K562 (cell line): Measurements from ENCODE around the gene ADAMTS2. TPM values are rescaled to one million over a fixed set of nuclear protein-coding genes. Genes with fewer than 3 reads are reported as not detected.
A peak's percentile ranks its signal among the peaks of the same experiment; 100 is the strongest.

ENCODE experiments used
- ATAC-seq: fragments of 200-7000 bp; cut with Tn5 transposase; 3 replicates; pipeline ENCODE4 v1.9.1; 2020; ENCODE audit warnings: moderate library complexity
- BruUV-seq: library from RNA; stranded (reverse); fragments of 400-500 nt; replicated peaks from 2 replicates; lab custom pipeline; 2021; lab: Mats Ljungman, UMichigan
- CTCF ChIA-PET: fragments of 300-600 bp; formaldehyde crosslinking; extraction: SDS; loops from one replicate; lab custom pipeline; 2021; ENCODE audit warnings: low intra/inter-chr PET ratio; lab: Yijun Ruan, JAX
- POLR2A ChIA-PET: fragments of 300-600, 350-650 bp; sonication (Branson Sonifier 250); formaldehyde crosslinking; extraction: SDS; loops from one replicate; lab custom pipeline; 2021; ENCODE audit warnings: antibody characterized with exemption, inconsistent platforms; lab: Yijun Ruan, JAX
- DNase-seq, 4 experiments: peaks; one replicate each; pipeline versions ENCODE4 v3.0.0 to v3.0.0-alpha.2; 2011 to 2018; ENCODE audit warnings: low spot score in 3 of 4, mixed read lengths in 3 of 4; ENCODE audit errors: extremely low read depth in 1 of 4
- FAIRE-seq: peaks from 2 replicates; lab custom pipeline; 2011; peaks lifted over from hg19 to GRCh38; lab: Jason Lieb, UNC
- H2AFZ ChIP-seq: 2 replicates; pipeline ENCODE4 v1.6.0; 2011; ENCODE audit warnings: low read depth, low read length, control low read depth, inconsistent platforms
- H3K27ac ChIP-seq: fragments of 200-600 bp; 3 replicates; pipeline ENCODE4 v1.8.0; 2011; ENCODE audit warnings: low read depth, mild to moderate bottlenecking, control low read depth, inconsistent platforms, low read length, moderate library complexity, mixed read lengths; ENCODE audit errors: extremely low read depth
- H3K27me3 ChIP-seq, 2 experiments: fragments of 300-600 bp in 1 of 2; 2 replicates in 1 of 2; 3 replicates in 1 of 2; pipeline versions ENCODE4 v1.6.0 to v1.8.0; 2011; ENCODE audit warnings: inconsistent platforms in 2 of 2, low read length in 2 of 2, mild to moderate bottlenecking in 1 of 2, mixed read lengths in 1 of 2, moderate library complexity in 1 of 2; ENCODE audit not compliant: control insufficient read depth in 2 of 2, insufficient read depth in 2 of 2
- H3K36me3 ChIP-seq: fragments of 300-600 bp; 3 replicates; pipeline ENCODE4 v1.8.0; 2011; ENCODE audit warnings: mild to moderate bottlenecking, low read length, inconsistent platforms; ENCODE audit not compliant: control insufficient read depth, insufficient read depth
- H3K4me1 ChIP-seq, 2 experiments: fragments of 200-600 bp in 1 of 2; replicated peaks in 1 of 2; 2 replicates in 1 of 2; 3 replicates in 1 of 2; pipeline versions ENCODE4 v1.5.1 to v1.8.0; 2011; ENCODE audit warnings: inconsistent platforms in 2 of 2, low read length in 2 of 2, mild to moderate bottlenecking in 1 of 2, mixed read lengths in 1 of 2, moderate library complexity in 1 of 2; ENCODE audit not compliant: control insufficient read depth in 2 of 2, insufficient read depth in 2 of 2
- H3K4me2 ChIP-seq: 2 replicates; pipeline ENCODE4 v1.6.1; 2011; ENCODE audit warnings: low read length, control low read depth, inconsistent platforms, mixed read lengths; ENCODE audit not compliant: insufficient read depth
- H3K4me3 ChIP-seq: fragments of 200-600 bp; sonication (generic), shearing (Covaris generic); 2 replicates; pipeline ENCODE4 v1.5.1; 2016; ENCODE audit warnings: control low read depth, inconsistent platforms
- H3K79me2 ChIP-seq: fragments of 200-600 bp; 3 replicates; pipeline ENCODE4 v1.8.0; 2011; ENCODE audit warnings: low read length, inconsistent platforms; ENCODE audit not compliant: control insufficient read depth, insufficient read depth
- H3K9ac ChIP-seq, 2 experiments: 2 replicates each; pipeline versions ENCODE4 v1.6.0 to v1.6.1; 2011; ENCODE audit warnings: low read depth in 2 of 2, low read length in 2 of 2, control low read depth in 1 of 2, inconsistent platforms in 1 of 2, mild to moderate bottlenecking in 1 of 2, mixed read lengths in 1 of 2; ENCODE audit not compliant: insufficient read depth in 1 of 2
- H3K9me1 ChIP-seq: one replicate; pipeline ENCODE4 v1.6.0; 2011; ENCODE audit warnings: inconsistent platforms, mild to moderate bottlenecking, low read length, moderate library complexity; ENCODE audit not compliant: control insufficient read depth, insufficient read depth
- H3K9me3 ChIP-seq: replicated peaks from 2 replicates; pipeline ENCODE4 v1.5.1; 2011; ENCODE audit warnings: low read depth, low read length, inconsistent platforms; ENCODE audit not compliant: control insufficient read depth, insufficient read depth
- H4K20me1 ChIP-seq: replicated peaks from 2 replicates; pipeline ENCODE4 v1.6.1; 2011; ENCODE audit warnings: low read length, inconsistent platforms, mixed read lengths; ENCODE audit not compliant: control insufficient read depth, insufficient read depth
- CBX3 ChIP-seq, 2 experiments: IDR thresholded peaks; 1 replicate in 1 of 2; 2 replicates in 1 of 2; pipeline ENCODE4 v1.6.1; 2012; ENCODE audit warnings: inconsistent platforms in 2 of 2, low read length in 2 of 2, borderline replicate concordance in 1 of 2, control low read depth in 1 of 2
- MEIS2 ChIP-seq: fragments of 450-650 bp; IDR thresholded peaks from 2 replicates; pipeline ENCODE4 v1.6.1; 2014; ENCODE audit warnings: mild to moderate bottlenecking; ENCODE audit not compliant: partially characterized antibody
- POLR2AphosphoS2 ChIP-seq: IDR thresholded peaks from 2 replicates; pipeline ENCODE4 v1.6.1; 2012; ENCODE audit warnings: low read length, improper control_type of control experiment
- RAD51 ChIP-seq: fragments of 450-650 bp; IDR thresholded peaks from 2 replicates; pipeline ENCODE4 v1.7.1; 2016; ENCODE audit warnings: low read depth, mild to moderate bottlenecking, borderline replicate concordance
- SMARCA4 ChIP-seq: fragments of 450-650 bp; IDR thresholded peaks from 2 replicates; pipeline ENCODE4 v1.6.1; 2016
- SP2 ChIP-seq: IDR thresholded peaks from 2 replicates; pipeline ENCODE4 v1.6.1; 2011; ENCODE audit warnings: mild to moderate bottlenecking, low read depth, low read length, moderate library complexity; ENCODE audit not compliant: poor library complexity, severe bottlenecking; ENCODE audit errors: extremely low read depth
- SPI1 ChIP-seq: IDR thresholded peaks from 2 replicates; pipeline ENCODE4 v1.6.1; 2011; ENCODE audit warnings: low read depth, low read length, control low read depth, borderline replicate concordance
- ZNF253 ChIP-seq: fragments of 250-450 bp; sonication (Bioruptor Pico); conservative IDR thresholded peaks from 2 replicates; pipeline ENCODE4 v1.6.1; 2021; ENCODE audit warnings: mild to moderate bottlenecking
- ZNF41 ChIP-seq: fragments of 250-450 bp; sonication (Bioruptor Pico); conservative IDR thresholded peaks from 2 replicates; pipeline ENCODE4 v1.4.0; 2020; ENCODE audit warnings: mild to moderate bottlenecking
- WGBS: fragments of 100-300 bp; shearing (Covaris generic); methylation state at CpG from one replicate; pipeline ENCODE4 v1.1.6; 2016; ENCODE audit warnings: low coverage, mixed read lengths; ENCODE audit not compliant: insufficient coverage; ENCODE audit errors: missing lambda C conversion rate; 5-methylcytosine and 5-hydroxymethylcytosine counted together
- in situ Hi-C: fragments of 300-500 bp; cut with MboI; formaldehyde crosslinking; loops from 4 replicates; pipeline ENCODE4 v1.15.0; 2018; ENCODE audit warnings: inconsistent platforms, mixed read lengths
- intact Hi-C: fragments of 100-400 bp; cut with micrococcal nuclease; formaldehyde crosslinking; loops from 2 replicates; pipeline ENCODE4 v1.14.2; 2022
- polyA plus RNA-seq, 8 experiments: library from polyadenylated mRNA; depleted of rRNA in 4 of 8; stranded (reverse) in 5 of 8; unstranded in 3 of 8; fragments of >200 nt; fragmentation: Nextera tagmentation in 2 of 8; fragmentation: Illumina TruSeq in 1 of 8; extraction: Ambion mirVana in 2 of 8; extraction: Trizol in 1 of 8; gene quantifications; 2 replicates each; pipeline versions ENCODE4 v1.2.1 to v1.2.3, GENCODE V29; 2011 to 2014; ENCODE audit warnings: inconsistent platforms in 1 of 8, missing spikeins in 1 of 8
- total RNA-seq, 7 experiments: library from RNA; depleted of rRNA in 6 of 7; stranded (reverse); fragments of >200 nt in 6 of 7; fragmentation: Illumina TruSeq in 2 of 7; extraction: Trizol in 2 of 7; gene quantifications; 2 replicates each; pipeline versions ENCODE4 v1.2.1 to v1.2.3, GENCODE V29; 2011 to 2021; ENCODE audit warnings: low replicate concordance in 1 of 7
- TF ChIP-seq, protein P1 (sequence below), 2 experiments: fragments of 450-650 bp in 1 of 2; sonication (generic) in 1 of 2; formaldehyde crosslinking; conservative IDR thresholded peaks; 2 replicates each; pipeline versions ENCODE4 v1.4.0 to v1.8.1; 2020 to 2022; ENCODE audit warnings: mild to moderate bottlenecking in 1 of 2, missing genetic modification reagents in 1 of 2
- TF ChIP-seq, protein P2 (sequence below), 2 experiments: fragments of 200-800 bp in 1 of 2; sonication (Bioruptor generic) in 1 of 2; sonication (generic) in 1 of 2; formaldehyde crosslinking in 1 of 2; IDR thresholded peaks in 1 of 2; conservative IDR thresholded peaks in 1 of 2; 2 replicates each; pipeline versions ENCODE4 v1.5.0 to v1.6.1; 2016 to 2020; ENCODE audit warnings: missing compliant biosample characterization in 1 of 2, missing genetic modification characterization in 1 of 2, missing genetic modification reagents in 1 of 2
- TF ChIP-seq, protein P3 (sequence below): fragments of 450-650 bp; IDR thresholded peaks from 2 replicates; pipeline ENCODE4 v1.7.1; 2018; ENCODE audit warnings: mild to moderate bottlenecking, low read depth; ENCODE audit not compliant: partially characterized antibody
- TF ChIP-seq, protein P4 (sequence below): fragments of 450-650 bp; formaldehyde crosslinking; IDR thresholded peaks from 2 replicates; pipeline ENCODE4 v1.4.0; 2022; ENCODE audit warnings: missing genetic modification characterization

ADAMTS2 gene
- total and polyA plus RNA-seq, 9 of the 15 experiments (the other 6 are each of a cell fraction or from before 2014, with no cell fraction given) = not detected

DNA sequence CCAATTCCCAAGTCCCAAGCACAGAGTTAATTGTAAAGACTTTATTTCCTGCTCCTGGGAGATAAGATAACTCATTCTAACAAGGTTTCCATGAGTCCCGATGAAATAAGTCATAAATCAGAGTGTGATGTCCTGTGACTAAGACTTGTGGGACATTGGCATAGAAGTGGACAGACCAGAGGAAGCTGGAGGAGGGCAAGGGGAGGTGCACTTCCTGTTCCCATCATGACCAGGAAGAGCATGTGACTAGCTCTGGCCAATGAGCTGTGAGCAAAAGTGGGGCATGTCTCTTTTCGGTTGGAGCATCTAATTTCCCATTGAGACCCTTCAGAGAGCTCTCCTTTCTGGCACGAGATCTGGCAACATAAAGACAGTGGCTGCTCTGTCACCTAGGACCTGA is 184.7 kb downstream of the ADAMTS2 start (continued):
- TF ChIP-seq, protein P1, sequence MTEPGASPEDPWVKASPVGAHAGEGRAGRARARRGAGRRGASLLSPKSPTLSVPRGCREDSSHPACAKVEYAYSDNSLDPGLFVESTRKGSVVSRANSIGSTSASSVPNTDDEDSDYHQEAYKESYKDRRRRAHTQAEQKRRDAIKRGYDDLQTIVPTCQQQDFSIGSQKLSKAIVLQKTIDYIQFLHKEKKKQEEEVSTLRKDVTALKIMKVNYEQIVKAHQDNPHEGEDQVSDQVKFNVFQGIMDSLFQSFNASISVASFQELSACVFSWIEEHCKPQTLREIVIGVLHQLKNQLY (CRISPR knock-in tag; conservative IDR thresholded peaks at IDR 0.05) = no peak
- TF ChIP-seq RAD51 (peak; percentile 15; the same call in 1 of the 2 replicates), ZNF41 (CRISPR knock-in tag) (no peak), CBX3 (IDR thresholded peaks at IDR 0.05; ENCODE audit: borderline replicate concordance in 1 of 2, low read length in 2 of 2) (0 out of 3 replicates have a peak, but pooled peaks of 1 of the 2 experiments have one; percentile 23), SPI1 (0 out of 2 replicates have a peak, but pooled peaks have one; percentile 18), SP2 (no peak), MEIS2 (peak; percentile 29)

DNA sequence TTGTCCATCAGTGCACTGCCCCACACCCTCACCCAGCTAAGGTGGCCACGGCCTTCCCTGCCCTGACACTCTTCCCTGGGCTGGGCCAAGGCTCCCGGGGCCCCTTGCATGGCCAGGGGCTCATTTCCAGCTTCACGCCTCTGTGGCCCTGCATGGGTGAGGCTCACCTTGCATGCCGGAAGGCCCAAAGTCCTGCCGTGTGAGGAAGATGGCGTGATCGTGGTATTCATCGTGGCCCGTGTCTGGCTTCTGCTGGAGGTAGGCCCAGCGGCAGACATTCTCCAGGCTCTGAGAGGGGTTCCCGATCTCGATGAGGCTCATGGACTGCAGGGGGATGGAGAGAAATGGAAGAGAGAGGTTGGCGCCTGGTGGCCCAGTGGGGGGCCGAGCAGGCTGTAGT is 186.7 kb downstream of the ADAMTS2 start:
- Histone ChIP-seq H3K4me2 (no peak overlapping the region), H3K27me3 (peaks cover 3 to 73% of the 10 kb centered on the region in 2 experiments; a peak in 3 of 5 replicates), H3K4me3 (no peak overlapping the region), H3K9me1 (no peaks in the 10 kb centered on the region), H3K36me3 (no peaks in the 10 kb centered on the region), H3K4me1 (peaks cover 0 to 7% of the 10 kb centered on the region in 2 experiments; a peak in 2 of 5 replicates), H3K79me2 (no peaks in the 10 kb centered on the region), H3K9me3 (no peaks in the 10 kb centered on the region), H3K9ac (no peak overlapping the region), H4K20me1 (no peaks in the 10 kb centered on the region), H3K27ac (no peak overlapping the region), H2AFZ (no peak overlapping the region)
- no peak for DNase-seq
- intact Hi-C loops (no loop called here), in situ Hi-C loops (no loop called here)
- ATAC-seq = no peak
- WGBS = 1% methylated on average over 13 of the region's 14 CpGs
- no peak for FAIRE-seq
- POLR2A ChIA-PET = no interaction called here
- CTCF ChIA-PET = no interaction called here
- no TSS peak for BruUV-seq
- TF ChIP-seq, protein P2, sequence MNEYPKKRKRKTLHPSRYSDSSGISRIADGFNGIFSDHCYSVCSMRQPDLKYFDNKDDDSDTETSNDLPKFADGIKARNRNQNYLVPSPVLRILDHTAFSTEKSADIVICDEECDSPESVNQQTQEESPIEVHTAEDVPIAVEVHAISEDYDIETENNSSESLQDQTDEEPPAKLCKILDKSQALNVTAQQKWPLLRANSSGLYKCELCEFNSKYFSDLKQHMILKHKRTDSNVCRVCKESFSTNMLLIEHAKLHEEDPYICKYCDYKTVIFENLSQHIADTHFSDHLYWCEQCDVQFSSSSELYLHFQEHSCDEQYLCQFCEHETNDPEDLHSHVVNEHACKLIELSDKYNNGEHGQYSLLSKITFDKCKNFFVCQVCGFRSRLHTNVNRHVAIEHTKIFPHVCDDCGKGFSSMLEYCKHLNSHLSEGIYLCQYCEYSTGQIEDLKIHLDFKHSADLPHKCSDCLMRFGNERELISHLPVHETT (CRISPR knock-in tag; conservative IDR thresholded peaks at IDR 0.05 in 1 of 2, IDR thresholded peaks at IDR 0.05 in 1 of 2) = no peak
- TF ChIP-seq ZNF253 = no peak
- TF ChIP-seq, protein P3, sequence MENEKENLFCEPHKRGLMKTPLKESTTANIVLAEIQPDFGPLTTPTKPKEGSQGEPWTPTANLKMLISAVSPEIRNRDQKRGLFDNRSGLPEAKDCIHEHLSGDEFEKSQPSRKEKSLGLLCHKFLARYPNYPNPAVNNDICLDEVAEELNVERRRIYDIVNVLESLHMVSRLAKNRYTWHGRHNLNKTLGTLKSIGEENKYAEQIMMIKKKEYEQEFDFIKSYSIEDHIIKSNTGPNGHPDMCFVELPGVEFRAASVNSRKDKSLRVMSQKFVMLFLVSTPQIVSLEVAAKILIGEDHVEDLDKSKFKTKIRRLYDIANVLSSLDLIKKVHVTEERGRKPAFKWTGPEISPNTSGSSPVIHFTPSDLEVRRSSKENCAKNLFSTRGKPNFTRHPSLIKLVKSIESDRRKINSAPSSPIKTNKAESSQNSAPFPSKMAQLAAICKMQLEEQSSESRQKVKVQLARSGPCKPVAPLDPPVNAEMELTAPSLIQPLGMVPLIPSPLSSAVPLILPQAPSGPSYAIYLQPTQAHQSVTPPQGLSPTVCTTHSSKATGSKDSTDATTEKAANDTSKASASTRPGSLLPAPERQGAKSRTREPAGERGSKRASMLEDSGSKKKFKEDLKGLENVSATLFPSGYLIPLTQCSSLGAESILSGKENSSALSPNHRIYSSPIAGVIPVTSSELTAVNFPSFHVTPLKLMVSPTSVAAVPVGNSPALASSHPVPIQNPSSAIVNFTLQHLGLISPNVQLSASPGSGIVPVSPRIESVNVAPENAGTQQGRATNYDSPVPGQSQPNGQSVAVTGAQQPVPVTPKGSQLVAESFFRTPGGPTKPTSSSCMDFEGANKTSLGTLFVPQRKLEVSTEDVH = no peak
- TF ChIP-seq POLR2AphosphoS2 = no peak
- TF ChIP-seq, protein P4, sequence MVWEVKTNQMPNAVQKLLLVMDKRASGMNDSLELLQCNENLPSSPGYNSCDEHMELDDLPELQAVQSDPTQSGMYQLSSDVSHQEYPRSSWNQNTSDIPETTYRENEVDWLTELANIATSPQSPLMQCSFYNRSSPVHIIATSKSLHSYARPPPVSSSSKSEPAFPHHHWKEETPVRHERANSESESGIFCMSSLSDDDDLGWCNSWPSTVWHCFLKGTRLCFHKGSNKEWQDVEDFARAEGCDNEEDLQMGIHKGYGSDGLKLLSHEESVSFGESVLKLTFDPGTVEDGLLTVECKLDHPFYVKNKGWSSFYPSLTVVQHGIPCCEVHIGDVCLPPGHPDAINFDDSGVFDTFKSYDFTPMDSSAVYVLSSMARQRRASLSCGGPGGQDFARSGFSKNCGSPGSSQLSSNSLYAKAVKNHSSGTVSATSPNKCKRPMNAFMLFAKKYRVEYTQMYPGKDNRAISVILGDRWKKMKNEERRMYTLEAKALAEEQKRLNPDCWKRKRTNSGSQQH (CRISPR knock-in tag) = no peak
- no peak for TF ChIP-seq SMARCA4
